ENCODE results near the gene G2E3.

Gene G2E3
- 31.0 to 33.2 (median 32.9) reads per million in 3 donors for total RNA-seq

GRCh38 chr14:30558675-30559555 lies at the start of gene G2E3:
G2E3 (plus strand) TSS chr14:30559158; CDS start chr14:30581080, 21,922 bp downstream.
- no peaks in the 10 kb centered on the region for H3K4me1 ChIP-seq (ENCODE audit: control insufficient read depth, insufficient read depth, low read length, poor library complexity, severe bottlenecking)
- peak within 1 kb of the TSS; percentile 82 for H3K27ac ChIP-seq (ENCODE audit: insufficient read depth, low read length, poor library complexity, severe bottlenecking)
- no peaks in the 10 kb centered on the region for H3K36me3 ChIP-seq (ENCODE audit: control insufficient read depth, insufficient read depth, low read length)
- peak within 1 kb of the TSS; percentile 100 for H3K4me3 ChIP-seq (ENCODE audit: insufficient read depth, low read depth, low read length, poor library complexity, severe bottlenecking)
- no peaks in the 10 kb centered on the region for H3K9me3 ChIP-seq (ENCODE audit: control insufficient read depth, low read length)
- H3K27me3 ChIP-seq (replicated peaks; ENCODE audit: control insufficient read depth, insufficient read depth, low read length, poor library complexity, severe bottlenecking) = no peaks in the 10 kb centered on the region
- DNase-seq = peak; percentile 68 to 80 (median 75)

- DNase-seq = no peak
- Histone ChIP-seq H3K4me3 (ENCODE audit: insufficient read depth, low read depth, low read length, poor library complexity, severe bottlenecking) (no peak overlapping the region), H3K27me3 (replicated peaks; ENCODE audit: control insufficient read depth, insufficient read depth, low read length, poor library complexity, severe bottlenecking) (no peaks in the 10 kb centered on the region), H3K4me1 (ENCODE audit: control insufficient read depth, insufficient read depth, low read length, poor library complexity, severe bottlenecking) (no peaks in the 10 kb centered on the region), H3K36me3 (ENCODE audit: control insufficient read depth, insufficient read depth, low read length) (no peaks in the 10 kb centered on the region), H3K9me3 (ENCODE audit: control insufficient read depth, low read length) (no peaks in the 10 kb centered on the region), H3K27ac (ENCODE audit: insufficient read depth, low read length, poor library complexity, severe bottlenecking) (no peak overlapping the region)
Observed at GRCh38 chr14:30517737-30518136, 41.2 kb upstream of the G2E3 start.

DNA sequence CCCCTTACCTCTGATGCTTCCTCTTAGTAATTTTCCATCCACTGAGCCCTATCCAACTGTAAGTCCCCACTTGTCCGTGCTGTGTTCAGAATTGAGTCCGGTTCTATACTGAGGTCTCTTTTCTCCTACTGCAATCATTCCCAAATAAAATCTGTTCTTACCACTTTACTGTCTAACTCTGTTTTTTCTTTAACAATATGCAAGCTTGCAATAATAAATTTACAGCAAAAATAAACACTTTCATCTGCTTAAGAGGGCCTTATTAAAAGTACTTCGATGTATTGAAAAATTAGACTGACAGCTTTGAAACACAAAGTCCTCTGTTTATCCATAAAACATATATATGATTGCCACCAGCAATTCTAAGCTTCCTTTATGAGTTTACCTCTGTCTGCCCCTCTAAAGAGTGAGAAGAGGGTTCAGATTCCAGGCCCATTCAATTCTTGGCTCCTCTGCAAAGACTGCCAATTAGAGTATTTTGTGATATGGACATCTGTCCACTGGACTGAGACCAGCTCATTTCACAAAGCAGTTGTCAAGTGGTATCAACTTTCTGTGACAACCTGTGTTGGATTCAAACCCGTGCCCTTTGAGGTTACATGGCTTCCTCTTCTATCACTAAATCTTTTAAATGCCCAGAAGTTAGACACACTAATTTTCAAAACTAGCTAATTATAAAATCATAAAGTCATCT lies 39.9 kb upstream of the G2E3 start:
- Histone ChIP-seq H3K36me3 (ENCODE audit: control insufficient read depth, insufficient read depth, low read length) (no peaks in the 10 kb centered on the region), H3K27ac (ENCODE audit: insufficient read depth, low read length, poor library complexity, severe bottlenecking) (no peak overlapping the region), H3K9me3 (ENCODE audit: control insufficient read depth, low read length) (no peaks in the 10 kb centered on the region), H3K4me1 (ENCODE audit: control insufficient read depth, insufficient read depth, low read length, poor library complexity, severe bottlenecking) (no peaks in the 10 kb centered on the region), H3K4me3 (ENCODE audit: insufficient read depth, low read depth, low read length, poor library complexity, severe bottlenecking) (no peak overlapping the region), H3K27me3 (replicated peaks; ENCODE audit: control insufficient read depth, insufficient read depth, low read length, poor library complexity, severe bottlenecking) (no peaks in the 10 kb centered on the region)
- DNase-seq = no peak

- no peak for DNase-seq
- Histone ChIP-seq H3K9me3 (ENCODE audit: control insufficient read depth, low read length) (no peaks in the 10 kb centered on the region), H3K4me3 (ENCODE audit: insufficient read depth, low read depth, low read length, poor library complexity, severe bottlenecking) (no peak overlapping the region), H3K36me3 (ENCODE audit: control insufficient read depth, insufficient read depth, low read length) (no peaks in the 10 kb centered on the region), H3K27me3 (replicated peaks; ENCODE audit: control insufficient read depth, insufficient read depth, low read length, poor library complexity, severe bottlenecking) (no peaks in the 10 kb centered on the region), H3K27ac (ENCODE audit: insufficient read depth, low read length, poor library complexity, severe bottlenecking) (no peak overlapping the region), H3K4me1 (ENCODE audit: control insufficient read depth, insufficient read depth, low read length, poor library complexity, severe bottlenecking) (no peaks in the 10 kb centered on the region)
Observed at GRCh38 chr14:30519961-30520360, 39.0 kb upstream of the G2E3 start.

DNA sequence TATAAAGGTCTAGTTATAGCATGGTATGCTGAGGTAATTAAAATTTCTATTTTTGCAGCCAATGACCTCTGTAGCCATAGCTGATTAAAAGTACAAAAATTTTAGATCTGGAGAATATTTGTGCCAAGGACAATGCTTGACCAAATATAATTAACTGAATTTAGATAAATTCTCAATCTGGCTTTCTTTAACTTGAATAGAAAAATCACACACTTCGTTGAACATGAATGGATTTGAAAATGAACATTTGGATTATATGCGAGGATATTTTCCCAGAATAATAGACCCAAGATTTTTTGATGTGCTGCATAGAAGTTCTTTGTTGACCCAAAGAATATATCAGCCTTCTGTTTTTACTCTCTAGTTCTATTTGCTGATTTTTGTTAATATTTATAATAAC lies 38.4 kb upstream of the G2E3 start:
- no peaks in the 10 kb centered on the region for H3K4me1 ChIP-seq (ENCODE audit: control insufficient read depth, insufficient read depth, low read length, poor library complexity, severe bottlenecking)
- no peak for DNase-seq
- no peaks in the 10 kb centered on the region for H3K36me3 ChIP-seq (ENCODE audit: control insufficient read depth, insufficient read depth, low read length)
- no peak overlapping the region for H3K27ac ChIP-seq (ENCODE audit: insufficient read depth, low read length, poor library complexity, severe bottlenecking)
- H3K4me3 ChIP-seq (ENCODE audit: insufficient read depth, low read depth, low read length, poor library complexity, severe bottlenecking) = no peak overlapping the region
- no peaks in the 10 kb centered on the region for H3K27me3 ChIP-seq (replicated peaks; ENCODE audit: control insufficient read depth, insufficient read depth, low read length, poor library complexity, severe bottlenecking)
- H3K9me3 ChIP-seq (ENCODE audit: control insufficient read depth, low read length) = no peaks in the 10 kb centered on the region

DNA sequence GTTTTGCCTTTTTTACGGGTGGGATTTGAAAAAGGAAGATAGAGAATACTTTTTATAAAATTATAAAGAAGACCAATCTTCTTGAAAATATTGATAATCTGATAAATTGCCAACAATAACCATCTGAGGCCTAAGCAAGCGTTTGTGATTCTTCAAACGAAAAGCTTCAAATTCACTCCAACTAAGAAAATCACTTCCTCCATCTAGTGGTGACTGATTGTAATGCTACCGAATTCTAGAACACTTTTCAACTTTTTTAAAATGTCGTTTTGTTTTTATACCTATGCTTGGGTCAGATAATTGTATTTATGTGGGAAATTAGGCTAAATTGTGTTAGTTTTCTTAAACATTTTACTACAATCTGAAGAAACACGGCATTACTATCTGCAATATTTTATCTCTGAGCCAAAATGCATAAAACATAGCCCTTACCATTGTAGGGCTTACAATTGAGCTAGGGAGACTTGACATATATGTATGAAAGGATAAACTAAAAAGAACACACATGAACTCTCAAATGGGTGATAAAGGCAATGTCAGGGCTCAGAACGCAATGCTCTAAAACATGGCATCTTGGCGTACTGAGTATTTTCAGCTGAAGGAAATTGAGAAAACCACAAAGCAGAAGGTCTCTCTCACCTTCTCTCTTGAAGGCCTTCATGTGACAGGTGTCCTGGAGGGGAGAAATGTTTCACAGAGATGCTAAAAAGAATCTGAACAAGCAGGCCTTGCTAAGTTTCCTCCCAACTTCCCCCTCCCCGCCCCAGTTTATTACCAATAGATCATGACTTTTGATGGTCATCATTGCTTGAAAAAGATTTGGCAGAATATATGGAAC lies 36.8 kb upstream of the G2E3 start:
- Histone ChIP-seq H3K4me3 (ENCODE audit: insufficient read depth, low read depth, low read length, poor library complexity, severe bottlenecking) (no peak overlapping the region), H3K27me3 (replicated peaks; ENCODE audit: control insufficient read depth, insufficient read depth, low read length, poor library complexity, severe bottlenecking) (no peaks in the 10 kb centered on the region), H3K4me1 (ENCODE audit: control insufficient read depth, insufficient read depth, low read length, poor library complexity, severe bottlenecking) (no peaks in the 10 kb centered on the region), H3K36me3 (ENCODE audit: control insufficient read depth, insufficient read depth, low read length) (no peaks in the 10 kb centered on the region), H3K9me3 (ENCODE audit: control insufficient read depth, low read length) (no peaks in the 10 kb centered on the region), H3K27ac (ENCODE audit: insufficient read depth, low read length, poor library complexity, severe bottlenecking) (no peak overlapping the region)
- no peak for DNase-seq

DNA sequence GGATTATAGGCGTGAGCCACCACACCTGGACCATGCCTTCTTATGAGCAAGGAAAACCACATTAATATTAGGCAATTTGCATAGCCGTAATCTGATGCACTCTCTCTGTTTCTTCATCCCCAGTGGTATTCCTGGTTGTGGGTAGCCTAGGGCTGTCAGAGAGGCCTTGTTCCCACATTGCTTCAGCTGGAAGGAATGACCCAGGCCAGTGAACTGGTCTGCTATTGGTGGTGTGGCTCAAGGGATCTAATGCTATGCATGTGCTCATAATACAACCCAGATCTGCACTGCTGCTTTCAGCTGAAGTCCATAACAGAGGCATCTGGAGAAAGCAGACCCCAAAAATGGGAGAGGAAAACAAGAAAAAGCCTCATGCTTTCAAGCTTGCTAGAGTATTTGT lies 33.1 kb upstream of the G2E3 start:
- H3K4me1 ChIP-seq (ENCODE audit: control insufficient read depth, insufficient read depth, low read length, poor library complexity, severe bottlenecking) = no peaks in the 10 kb centered on the region
- DNase-seq = no peak
- no peak overlapping the region for H3K4me3 ChIP-seq (ENCODE audit: insufficient read depth, low read depth, low read length, poor library complexity, severe bottlenecking)
- no peaks in the 10 kb centered on the region for H3K9me3 ChIP-seq (ENCODE audit: control insufficient read depth, low read length)
- no peaks in the 10 kb centered on the region for H3K27me3 ChIP-seq (replicated peaks; ENCODE audit: control insufficient read depth, insufficient read depth, low read length, poor library complexity, severe bottlenecking)
- H3K36me3 ChIP-seq (ENCODE audit: control insufficient read depth, insufficient read depth, low read length) = no peaks in the 10 kb centered on the region
- H3K27ac ChIP-seq (ENCODE audit: insufficient read depth, low read length, poor library complexity, severe bottlenecking) = no peak overlapping the region

DNA sequence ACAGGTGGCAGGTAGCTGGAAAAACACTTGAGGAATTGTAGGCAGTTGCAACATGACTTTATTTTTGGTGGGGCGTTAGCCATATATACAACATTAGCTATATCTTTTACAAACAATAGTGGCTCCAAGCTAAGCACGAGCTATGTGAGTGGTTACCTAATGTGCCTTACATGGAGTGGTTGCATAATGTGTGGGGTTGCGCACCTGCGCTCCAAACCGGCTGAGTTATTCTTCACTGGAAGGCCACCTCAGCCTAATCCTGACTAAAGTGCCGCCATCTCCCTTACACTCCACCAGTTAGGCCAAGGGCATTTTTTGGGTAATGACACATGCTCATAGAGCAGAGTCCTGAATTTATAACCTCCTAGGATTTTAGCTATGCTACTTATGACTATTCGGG lies 31.8 kb upstream of the G2E3 start:
- no peaks in the 10 kb centered on the region for H3K27me3 ChIP-seq (replicated peaks; ENCODE audit: control insufficient read depth, insufficient read depth, low read length, poor library complexity, severe bottlenecking)
- H3K36me3 ChIP-seq (ENCODE audit: control insufficient read depth, insufficient read depth, low read length) = no peaks in the 10 kb centered on the region
- no peak overlapping the region for H3K27ac ChIP-seq (ENCODE audit: insufficient read depth, low read length, poor library complexity, severe bottlenecking)
- H3K4me3 ChIP-seq (ENCODE audit: insufficient read depth, low read depth, low read length, poor library complexity, severe bottlenecking) = no peak overlapping the region
- H3K9me3 ChIP-seq (ENCODE audit: control insufficient read depth, low read length) = no peaks in the 10 kb centered on the region
- H3K4me1 ChIP-seq (ENCODE audit: control insufficient read depth, insufficient read depth, low read length, poor library complexity, severe bottlenecking) = no peaks in the 10 kb centered on the region
- no peak for DNase-seq

- no peaks in the 10 kb centered on the region for H3K4me1 ChIP-seq (ENCODE audit: control insufficient read depth, insufficient read depth, low read length, poor library complexity, severe bottlenecking)
- H3K9me3 ChIP-seq (ENCODE audit: control insufficient read depth, low read length) = no peaks in the 10 kb centered on the region
- no peaks in the 10 kb centered on the region for H3K36me3 ChIP-seq (ENCODE audit: control insufficient read depth, insufficient read depth, low read length)
- no peak for DNase-seq
- no peaks in the 10 kb centered on the region for H3K27me3 ChIP-seq (replicated peaks; ENCODE audit: control insufficient read depth, insufficient read depth, low read length, poor library complexity, severe bottlenecking)
- H3K27ac ChIP-seq (ENCODE audit: insufficient read depth, low read length, poor library complexity, severe bottlenecking) = no peak overlapping the region
- no peak overlapping the region for H3K4me3 ChIP-seq (ENCODE audit: insufficient read depth, low read depth, low read length, poor library complexity, severe bottlenecking)
Observed at GRCh38 chr14:30528119-30528518, 30.8 kb upstream of the G2E3 start.
